Endometrial microvascular endothelial cells (primary cell): Measurements from ENCODE around the gene TUSC2. TPM values are rescaled to one million over a fixed set of nuclear protein-coding genes. Genes with fewer than 3 reads are reported as not detected.

ENCODE experiments used
- in situ Hi-C: cut with HindIII; loops from 2 replicates; pipeline ENCODE4 v1.10.0; 2017; ENCODE audit warnings: low sequenced_read_pairs, low pct_unique_long_range_greater_than_20kb; ENCODE audit errors: inconsistent ontology term
- total RNA-seq: library from RNA; depleted of rRNA; stranded (reverse); fragments of >200 nt; gene quantifications from one replicate; pipeline ENCODE4 v1.2.3, GENCODE V29; 2015; ENCODE audit errors: inconsistent ontology term

TUSC2 gene
- total RNA-seq, 1 donor from 2014 or later: 40.9 TPM

DNA sequence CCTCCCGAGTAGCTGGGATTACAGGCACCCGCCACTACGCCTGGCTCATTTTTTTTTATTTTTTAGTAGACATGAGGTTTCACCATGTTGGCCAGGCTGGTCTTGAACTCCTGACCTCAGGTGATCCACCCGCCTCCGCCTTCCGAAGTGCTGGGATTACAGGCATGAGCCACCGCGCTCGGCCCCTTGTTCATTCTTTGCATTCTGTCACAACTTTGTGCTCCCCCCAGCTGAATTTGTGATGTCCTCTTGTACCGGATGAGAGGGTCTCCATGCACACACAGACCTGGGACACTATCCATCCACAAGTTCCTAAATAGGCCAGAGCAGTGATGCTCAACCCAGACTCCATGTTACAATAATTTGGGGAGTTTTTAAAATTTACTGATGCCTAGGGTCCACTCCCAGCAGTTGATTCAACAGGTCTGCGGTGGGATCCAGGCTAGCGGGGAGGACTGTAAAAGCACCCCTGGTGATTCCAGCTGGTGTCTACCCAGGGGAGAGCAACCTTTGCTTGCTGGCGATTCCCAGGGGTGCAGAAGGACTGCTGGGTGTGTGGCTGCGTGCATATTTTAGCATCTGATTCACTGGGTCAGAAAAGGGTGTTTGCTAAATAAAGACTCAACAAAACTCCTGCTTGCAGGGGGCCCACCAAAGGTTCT, 11.6 kb upstream of the TUSC2 start:
- in situ Hi-C loops: loop anchor here (10.0 kb wide), 1 partner anchor 95 kb away; no protein-coding TSS in a partner anchor

DNA sequence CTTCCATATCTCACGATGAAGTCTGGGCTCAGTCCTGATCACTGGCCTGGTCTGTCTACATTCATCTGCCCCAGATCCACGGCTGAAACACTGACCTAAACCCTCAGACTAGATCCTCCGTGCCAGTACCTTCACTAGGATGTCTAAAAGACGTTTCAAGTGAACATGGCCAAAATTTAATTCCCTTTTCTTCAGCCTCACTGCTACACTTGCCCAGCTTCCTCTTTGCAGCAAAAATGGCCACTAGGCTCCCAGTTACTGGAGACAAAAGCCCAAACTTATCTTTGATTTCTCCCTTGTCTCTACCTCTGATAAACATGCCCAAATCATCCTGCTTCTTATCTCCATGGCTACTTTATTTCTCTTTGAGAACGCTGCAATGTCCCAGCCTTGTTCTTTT, 10.9 kb upstream of the TUSC2 start:
- in situ Hi-C loops: loop anchor here (10.0 kb wide), 1 partner anchor 94 kb away; no protein-coding TSS in a partner anchor

DNA sequence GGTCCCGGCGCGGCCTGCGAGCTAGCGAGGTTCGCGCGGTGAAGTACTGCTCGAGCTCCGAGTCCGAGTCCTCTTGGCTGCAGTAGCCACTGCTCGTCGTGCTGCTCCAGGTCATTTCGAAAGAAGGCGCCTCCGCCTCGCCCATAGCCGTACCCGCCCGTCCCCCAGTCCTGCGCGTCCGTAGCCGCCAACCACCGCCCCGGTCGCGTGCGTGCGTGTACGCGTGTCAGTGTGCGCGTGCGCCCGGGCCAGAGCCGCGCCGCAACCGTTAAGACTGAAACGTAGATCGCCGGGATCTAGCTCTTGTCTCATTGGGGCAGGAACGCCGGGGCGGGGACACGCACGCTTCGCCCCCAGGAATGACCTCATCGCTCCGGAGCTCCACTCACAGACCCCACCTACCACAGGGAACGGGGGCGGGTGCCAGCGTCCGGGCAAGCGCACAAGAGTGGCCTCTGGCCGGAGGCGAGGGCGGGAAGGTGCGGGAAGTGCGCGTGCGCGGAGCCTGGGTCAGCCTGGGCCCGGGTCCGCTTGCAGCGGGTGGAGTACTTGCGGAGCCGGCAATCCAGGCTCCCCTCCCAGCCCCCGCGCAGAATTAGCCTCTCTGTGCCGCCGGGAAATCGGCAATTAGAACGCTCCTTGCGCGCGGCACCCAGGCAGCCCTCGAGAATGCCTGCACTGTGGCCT, 9.3 kb upstream of the TUSC2 start:
- in situ Hi-C loops: loop anchor here (10.0 kb wide), 1 partner anchor 93 kb away; no protein-coding TSS in a partner anchor

DNA sequence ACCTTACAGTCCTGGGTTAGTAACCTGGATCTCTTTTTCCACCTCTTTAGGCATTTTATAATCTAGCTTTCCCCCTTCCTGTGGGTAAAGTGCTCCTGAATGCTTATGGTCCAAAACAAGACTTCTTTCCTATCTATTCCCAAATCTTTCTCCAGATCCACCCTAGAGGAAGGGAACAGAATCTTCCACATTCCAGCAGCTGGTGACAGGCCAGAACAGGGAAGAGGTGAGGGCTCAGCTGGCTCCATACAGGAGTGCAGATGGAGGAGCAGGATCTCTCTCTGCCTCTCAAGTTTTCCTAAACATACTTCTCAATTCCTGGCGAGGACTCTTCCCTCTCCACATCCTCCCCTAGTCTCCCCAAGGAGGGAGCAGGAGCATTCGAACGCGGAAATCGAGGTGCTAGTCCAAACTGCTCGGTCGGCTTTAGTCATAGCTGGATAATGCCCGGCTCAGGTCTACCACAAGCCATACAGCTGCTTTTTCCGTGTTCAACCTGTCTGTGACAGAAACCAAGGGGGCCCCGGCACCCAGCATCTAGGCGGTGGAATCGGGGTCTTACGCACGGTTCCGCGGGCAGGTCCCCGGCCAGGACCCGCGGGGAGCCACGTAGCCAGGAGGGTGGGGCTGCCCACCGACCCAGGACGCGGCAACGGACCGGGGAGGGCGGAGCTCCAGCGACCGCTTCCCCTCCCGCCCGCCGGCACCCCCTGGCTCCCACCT, 8.6 kb upstream of the TUSC2 start:
- in situ Hi-C loops: loop anchor here (10.0 kb wide), 1 partner anchor 92 kb away; no protein-coding TSS in a partner anchor

DNA sequence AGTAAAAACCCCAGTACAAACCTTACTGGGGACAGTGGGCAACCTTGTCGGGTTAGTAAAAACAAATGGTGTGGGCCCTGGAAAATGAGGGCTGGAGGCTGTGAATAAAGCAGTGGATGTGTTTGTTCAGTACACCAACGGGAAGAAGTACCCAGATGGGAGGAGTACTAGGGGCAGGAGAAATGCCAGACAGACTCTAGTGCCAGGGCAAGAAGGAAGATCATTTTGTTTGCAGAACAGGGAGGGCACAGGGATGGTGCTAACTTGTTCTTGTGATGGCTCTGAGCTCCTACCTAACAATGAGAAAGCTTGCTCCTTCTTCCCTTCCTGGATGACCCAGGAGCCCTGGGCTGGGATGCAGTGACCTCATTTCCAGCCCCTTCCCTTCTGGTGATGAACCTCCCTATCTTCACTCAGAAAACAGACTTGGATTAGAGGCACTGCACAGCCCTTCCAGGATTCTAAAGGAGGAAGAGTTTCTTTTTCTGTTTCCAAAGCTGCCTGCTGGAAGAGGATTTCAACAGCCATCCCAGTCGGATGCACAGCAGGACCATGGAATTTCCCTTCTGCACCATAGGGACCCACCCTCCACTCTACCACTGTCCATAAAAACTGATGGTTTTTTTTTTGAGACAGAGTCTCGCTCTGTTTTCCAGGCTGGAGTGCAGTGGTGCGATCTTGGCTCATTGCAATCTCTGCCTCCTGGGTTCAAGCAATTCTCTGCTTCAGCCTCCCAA, 6.5 kb upstream of the TUSC2 start:
- in situ Hi-C loops: loop anchor here (10.0 kb wide), 1 partner anchor 90 kb away; no protein-coding TSS in a partner anchor

DNA sequence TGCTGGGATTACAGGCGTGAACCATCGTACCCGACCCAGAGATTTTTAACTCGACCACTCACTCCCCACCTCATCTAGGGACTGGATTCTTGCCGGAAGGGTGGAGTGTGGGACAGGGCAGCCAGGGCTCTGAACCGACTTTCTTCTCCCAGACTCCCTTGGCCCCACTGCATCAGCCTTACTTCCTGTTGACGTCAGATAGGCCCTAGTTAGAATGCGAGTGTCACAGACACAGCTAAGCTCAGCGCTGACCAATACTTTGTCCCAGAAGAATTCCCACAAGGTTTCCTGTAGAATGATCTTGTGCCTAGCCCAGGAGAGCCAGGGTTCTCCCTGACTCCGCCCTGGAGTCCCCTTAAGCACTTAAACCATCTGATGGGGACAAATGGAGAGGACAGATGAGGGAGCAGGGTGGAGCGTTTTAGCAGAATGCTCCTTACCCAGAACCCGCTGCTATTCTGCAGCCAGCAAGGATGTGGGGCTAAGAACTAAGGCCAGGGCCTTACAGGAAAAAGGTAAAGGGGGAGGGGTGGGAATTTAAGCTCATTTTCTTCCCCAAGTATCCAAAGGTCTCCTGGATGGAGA, 5.8 kb upstream of the TUSC2 start:
- in situ Hi-C loops: loop anchor here (10.0 kb wide), 1 partner anchor 89 kb away; no protein-coding TSS in a partner anchor

DNA sequence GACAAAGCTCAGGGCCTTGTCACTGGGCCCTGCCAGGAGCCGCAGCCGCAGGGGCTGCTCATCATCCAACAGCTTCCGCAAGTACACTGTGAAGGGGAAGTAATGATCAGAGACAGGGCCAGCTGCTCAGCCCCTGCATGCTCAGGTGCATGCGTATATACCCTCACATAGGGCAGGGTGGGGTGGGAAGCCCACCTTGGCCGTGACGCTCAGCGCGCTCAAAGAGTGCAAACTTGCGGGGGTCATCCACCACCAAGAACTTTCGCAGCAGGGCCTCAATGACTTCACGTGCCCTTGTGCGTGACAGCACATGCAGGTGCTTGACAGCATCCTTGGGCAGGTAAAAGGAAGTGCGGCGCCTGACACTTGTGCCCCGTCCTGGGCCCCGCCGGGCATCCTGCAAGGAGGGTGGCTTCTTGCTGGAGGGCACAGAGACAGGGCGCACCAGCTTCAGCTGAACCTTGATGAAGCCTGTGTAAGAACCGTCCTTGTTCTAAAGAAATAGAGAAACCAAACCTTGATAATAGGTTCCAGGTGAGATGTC, 3.4 kb upstream of the TUSC2 start:
- in situ Hi-C loops: loop anchor here (10.0 kb wide), 1 partner anchor 87 kb away; no protein-coding TSS in a partner anchor

DNA sequence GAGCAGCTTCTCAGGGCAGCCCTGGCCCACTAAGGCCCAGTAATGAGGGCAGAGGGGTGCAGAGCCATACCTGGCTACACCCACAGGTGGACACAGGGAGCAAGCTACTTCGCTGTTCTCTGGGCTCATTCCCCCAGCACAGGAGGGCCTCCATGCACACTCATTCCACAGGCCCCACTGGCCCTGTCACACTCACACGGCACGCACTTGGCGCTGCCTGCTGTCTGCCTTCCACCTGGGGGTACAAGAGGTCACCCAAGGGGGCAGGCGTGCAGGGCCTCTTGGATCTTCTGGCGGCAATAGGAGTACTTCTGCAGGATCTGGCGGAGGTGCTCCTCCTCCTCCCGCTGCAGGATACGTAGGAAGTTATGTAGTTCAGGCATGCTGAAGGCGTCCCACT, 2.3 kb upstream of the TUSC2 start:
- in situ Hi-C loops: loop anchor here (10.0 kb wide), 1 partner anchor 86 kb away; no protein-coding TSS in a partner anchor

DNA sequence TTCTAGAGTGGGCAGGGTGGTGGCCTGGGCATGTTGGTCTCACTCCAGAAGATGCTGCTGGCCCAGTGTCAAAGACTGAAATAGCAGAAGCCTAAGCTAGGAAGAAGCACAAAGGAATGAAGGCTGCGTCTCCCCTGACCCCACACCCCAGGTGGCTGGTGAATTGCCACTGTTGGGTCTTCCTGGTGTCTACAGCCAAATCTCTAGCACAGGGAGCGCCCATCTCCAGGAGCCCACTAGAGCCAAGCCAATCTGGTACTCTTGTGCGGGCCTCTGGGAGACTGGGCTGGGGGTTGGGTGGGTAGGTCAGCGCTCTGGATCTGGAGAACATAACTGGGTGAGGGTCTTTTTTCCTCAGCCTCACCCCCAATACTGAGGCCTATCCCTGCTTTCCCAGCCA, 894 bp downstream of the TUSC2 start:
- in situ Hi-C loops: no loop called here

DNA sequence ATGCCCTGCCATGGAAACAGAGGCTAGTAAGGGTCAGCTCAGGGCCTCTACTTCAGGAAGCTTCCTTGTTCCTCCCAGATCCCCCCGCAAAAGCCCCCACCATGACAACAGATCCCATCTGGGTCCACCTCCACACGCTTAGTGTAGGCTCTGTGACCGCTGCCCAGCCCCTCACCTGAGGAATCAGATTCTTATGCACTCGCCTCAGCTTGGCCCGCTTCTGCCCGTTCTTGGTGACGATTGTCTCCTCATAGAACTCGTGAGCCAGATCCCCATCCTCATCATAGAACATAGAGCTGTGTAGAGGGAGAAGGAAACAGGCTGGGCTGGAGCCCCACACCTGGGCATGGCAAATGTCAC, 1.9 kb downstream of the TUSC2 start:
- in situ Hi-C loops: no loop called here

DNA sequence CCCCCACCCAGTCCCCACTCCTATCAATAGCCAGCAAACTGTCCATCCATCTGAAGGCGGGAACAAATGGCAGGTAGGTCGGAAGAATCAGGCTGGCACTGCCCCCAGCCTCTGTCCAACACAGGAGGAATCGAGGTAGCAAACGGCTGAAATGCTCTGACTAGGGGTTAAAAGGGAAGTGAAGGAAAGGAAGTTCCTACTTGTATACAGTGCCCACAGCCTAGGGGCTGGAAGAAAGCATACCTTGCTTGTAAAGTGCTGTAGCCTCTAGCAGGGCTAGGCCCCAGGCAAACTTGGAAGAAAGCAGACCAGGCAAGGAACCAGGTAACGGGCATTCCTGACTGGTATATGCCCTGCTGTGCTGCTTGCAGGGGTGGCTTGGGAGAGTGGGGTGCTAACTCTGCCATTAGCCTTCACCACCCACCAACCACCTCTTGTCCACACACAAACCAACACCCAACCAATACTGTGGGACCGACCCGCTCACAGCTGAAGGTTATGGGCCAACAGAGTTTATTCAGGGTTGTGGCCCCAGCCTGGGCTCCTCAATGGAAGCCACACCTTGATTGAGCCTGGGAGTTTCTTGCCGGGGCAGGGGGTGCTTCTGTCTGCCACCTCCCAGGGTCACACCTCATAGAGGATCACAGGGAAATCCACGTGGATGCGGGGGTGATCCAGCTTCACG, 2.4 kb downstream of the TUSC2 start:
- in situ Hi-C loops: no loop called here

DNA sequence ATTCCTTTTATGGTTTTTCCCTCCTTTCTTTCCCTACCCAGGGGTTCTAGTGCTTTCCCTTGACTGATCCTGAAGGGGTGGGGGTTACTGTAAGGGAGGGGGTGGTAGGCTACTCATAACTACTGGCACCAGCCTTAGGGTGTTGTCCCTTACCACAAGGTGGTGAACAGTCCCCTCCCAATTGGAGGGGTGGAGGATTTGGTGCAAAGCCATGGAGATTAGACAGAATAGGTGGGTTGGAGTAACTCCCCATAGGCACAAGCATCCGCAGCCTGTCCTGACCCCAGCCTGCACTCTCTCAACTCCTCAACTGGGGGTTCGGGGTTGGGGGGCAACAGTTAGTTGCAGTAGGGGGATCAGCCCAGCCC, 2.9 kb downstream of the TUSC2 start:
- in situ Hi-C loops: no loop called here

DNA sequence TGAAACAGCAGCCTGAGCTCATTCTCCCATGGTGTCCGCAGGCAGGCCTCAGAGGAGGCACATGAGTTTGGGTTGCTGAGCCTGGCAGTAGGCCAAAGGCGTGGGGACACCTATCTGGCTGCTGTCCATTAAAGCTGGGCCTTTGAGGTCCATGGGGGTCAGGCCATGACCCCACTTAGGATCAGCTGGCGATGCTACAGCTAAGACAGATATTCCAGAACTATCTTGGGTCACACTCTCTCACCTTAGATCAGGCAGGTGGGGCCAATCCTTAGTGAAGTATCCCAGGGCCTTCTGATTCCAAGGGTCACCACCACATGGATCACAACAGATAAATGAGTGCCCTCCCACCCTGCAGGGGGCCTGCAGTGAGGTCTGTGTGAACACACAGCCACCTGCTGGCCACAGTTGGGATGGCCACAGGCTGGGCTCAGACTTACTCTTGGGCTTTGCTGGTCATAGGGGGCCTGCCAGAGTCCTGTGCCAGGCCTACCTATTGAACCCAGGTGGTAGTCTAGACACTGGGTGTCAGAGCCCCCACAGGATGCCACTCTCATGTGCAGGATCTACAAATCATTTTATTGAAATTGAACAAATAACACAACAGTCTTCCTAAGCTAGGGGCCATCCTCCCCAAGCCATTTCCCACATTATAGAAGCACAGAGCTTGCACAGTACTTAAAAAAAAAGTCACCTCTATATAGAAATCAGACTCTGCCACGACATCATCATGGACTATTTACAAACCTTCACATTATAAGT, 3.5 kb downstream of the TUSC2 start:
- in situ Hi-C loops: no loop called here

DNA sequence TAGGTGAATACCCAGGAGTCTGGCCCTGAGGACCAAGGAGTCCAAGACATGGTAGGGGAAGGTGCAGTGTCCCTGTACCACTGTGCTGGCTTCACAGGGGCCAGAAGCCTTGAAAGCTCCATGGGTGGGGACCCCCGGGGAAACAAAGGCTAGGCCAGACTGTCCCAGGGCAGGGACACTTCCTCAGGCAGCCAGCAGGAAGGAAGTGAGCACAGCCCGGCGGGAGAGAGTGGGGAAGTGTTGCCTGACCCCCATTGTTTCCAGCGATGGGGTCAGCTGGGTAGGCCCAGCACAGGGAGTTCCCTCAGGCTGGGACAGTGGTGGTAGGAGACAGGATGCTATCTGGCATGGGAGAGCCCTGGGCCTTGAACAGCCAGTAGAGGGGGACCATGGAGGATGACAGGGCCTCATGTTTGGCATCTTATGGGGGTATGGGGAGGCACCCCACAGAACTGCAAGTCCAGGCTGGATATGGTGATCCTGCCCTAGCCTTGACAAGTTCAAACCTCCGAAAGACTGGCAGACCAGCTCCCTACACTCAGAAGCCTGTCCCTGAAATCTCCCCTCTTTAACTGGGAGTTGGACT, 4.3 kb downstream of the TUSC2 start:
- in situ Hi-C loops: no loop called here

DNA sequence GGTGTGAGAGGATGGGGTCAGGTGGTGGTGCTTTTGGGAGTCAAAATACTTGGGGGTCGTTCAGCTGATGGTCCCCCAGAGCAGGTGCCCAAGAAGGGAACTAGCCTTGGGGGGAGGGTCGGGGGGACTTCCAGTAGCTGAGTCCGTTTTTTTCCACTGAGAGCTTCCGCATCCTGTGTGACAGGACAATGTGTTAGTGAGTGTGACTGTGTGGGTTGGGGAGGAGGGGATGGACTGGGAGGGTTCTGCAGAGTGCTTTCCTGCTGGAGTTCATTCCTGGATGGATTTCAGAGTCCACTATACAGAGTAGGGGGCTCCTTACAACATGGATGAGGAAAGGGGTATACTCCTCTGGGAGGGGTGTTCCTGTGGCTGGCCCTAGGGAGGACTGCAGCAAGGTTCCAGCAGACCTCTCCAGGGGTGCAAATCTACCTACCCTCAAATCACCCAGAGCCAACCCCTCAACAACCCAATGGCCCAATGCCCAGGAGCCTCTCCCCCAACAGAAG, 4.9 kb downstream of the TUSC2 start:
- in situ Hi-C loops: no loop called here

DNA sequence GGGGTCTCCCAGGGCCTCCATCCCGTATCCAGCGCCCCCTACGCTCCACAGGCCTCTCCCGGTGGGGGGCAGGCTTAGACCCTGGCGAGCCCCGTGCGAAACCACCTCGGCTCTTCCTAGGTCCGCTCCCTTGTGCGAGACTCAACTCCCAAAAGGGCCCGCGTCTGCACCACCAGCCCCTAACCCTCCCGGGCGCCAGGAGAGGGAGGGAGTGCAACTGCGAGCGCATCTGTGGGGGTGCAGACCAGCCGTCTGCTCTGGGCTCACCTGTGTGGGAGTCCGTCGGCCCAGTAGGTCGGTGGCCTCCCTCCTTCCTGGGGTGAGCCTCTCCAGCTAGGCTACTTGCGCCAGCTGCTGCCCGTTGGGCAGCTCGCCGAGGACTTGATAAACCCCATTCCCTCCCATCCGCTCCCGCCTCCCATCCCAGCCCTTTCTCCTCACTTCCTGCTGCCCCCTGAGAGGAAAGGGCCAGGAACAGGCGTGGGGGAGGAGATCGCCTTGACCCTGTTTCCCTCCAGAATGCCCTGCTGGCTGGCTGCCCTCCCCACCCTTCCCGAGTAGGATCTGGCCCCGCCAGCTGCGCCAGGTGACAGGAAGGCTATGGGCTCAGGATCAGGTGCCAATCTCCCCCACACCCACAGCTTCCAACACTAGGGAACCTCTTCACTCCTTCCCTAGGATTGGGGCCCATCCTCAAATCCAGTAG, 5.5 kb downstream of the TUSC2 start, which contains the start of gene HYAL2:
Gene HYAL2, minus strand, starts transcription at position 360 of the 706 bp plus-strand sequence. CDS start 2,256 bp downstream, outside the sequence.
- in situ Hi-C loops: no loop called here
